HG02623 (cell line): ENCODE measurements around the gene SLC27A1.
"Not testable (repeated sequence)": the region's sequence is repeated elsewhere in the genome, so short reads cannot be mapped to it uniquely, and the experiment has no call there.

Source experiments
- ATAC-seq: cut with Tn5 transposase; IDR thresholded peaks from one replicate; pipeline ENCODE4 v1.9.1; 2021; ENCODE audit warnings: moderate library complexity; ENCODE audit not compliant: unreplicated experiment

Gene SLC27A1

DNA sequence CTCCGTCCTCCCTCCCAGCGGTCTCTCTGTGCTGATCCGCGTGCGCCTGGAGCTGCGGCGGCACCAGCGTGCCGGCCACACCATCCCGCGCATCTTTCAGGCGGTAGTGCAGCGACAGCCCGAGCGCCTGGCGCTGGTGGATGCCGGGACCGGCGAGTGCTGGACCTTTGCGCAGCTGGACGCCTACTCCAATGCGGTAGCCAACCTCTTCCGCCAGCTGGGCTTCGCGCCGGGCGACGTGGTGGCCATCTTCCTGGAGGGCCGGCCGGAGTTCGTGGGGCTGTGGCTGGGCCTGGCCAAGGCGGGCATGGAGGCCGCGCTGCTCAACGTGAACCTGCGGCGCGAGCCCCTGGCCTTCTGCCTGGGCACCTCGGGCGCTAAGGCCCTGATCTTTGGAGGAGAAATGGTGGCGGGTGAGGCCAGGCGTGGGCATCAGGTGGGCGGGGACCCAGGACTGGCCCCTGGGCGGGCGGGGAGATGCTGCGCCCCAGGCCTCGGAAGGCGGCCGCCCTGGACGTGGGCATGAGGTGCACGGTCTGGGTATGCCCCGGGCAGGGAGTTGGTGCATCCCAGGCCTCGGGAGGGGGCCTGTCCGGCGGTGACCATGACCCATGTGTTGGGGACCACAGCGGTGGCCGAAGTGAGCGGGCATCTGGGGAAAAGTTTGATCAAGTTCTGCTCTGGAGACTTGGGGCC lies 16.4 kb downstream of the SLC27A1 start:
- no peak for ATAC-seq

DNA sequence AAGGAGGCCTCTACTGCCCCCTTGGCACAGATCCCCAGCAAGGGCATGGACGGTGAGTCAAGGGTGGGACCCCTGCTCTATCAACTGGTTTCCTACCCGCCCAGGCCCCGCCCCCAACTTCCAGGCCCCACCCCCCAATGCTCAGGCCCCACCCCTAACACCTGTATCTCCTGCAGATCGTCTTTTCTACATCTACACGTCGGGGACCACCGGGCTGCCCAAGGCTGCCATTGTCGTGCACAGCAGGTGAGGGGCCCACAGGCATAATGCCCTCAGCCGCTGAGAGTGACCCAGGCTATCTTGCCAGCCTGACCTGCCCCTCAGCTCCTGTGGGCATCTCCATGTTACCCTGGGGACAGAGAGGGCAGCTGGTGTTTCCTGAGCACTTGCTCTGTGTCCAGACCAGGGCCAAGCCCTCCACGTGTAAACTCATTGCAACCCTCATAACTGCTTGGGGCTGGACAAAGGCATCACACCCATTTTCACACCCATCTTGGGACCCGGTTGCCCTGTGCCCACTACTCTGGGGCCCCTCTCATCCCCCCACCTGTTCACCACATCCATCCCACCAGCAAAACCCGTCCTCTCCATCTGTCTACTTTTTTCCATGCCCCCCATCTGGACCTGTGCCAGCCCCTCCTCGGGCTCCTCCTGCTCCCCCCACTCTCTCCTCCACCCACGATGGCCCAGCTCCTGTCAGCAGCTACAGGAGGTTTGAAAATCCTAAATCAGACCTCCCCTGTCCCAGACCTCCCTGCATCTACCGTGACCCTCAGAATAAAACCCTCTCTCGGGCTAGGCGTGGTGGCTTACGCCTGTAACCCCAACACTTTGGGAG lies 17.2 kb downstream of the SLC27A1 start:
- no peak for ATAC-seq

DNA sequence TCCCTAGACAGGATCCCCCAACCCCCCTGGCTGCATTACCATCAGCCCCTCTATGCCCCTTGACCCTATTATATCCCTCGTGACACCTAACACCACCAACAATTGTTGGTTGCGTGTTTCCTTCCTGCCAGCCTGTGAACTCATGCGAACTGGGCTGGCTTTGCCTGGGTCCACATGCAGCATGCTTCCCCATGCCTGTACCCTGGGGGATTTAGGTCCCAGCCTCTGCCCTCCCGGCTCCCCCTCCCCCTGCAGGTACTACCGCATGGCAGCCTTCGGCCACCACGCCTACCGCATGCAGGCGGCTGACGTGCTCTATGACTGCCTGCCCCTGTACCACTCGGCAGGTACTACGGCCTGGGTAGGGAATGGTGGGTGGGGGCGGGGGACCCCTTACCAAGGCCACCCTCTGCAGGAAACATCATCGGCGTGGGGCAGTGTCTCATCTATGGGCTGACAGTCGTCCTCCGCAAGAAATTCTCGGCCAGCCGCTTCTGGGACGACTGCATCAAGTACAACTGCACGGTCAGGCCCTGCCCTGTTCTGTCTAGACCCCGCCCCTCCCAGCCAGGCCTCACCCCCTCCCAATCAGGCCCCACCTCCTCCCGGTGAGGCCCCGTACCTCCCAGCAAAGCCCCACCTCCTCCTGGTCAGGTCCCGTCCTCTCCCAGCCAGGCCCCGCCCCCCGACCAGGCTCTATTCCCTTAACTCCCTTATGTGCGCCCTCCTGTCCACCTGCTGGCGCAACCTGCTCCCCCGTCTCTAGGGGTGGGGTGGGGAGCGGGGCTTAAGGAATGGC lies 18.5 kb downstream of the SLC27A1 start:
- ATAC-seq, result no peak

DNA sequence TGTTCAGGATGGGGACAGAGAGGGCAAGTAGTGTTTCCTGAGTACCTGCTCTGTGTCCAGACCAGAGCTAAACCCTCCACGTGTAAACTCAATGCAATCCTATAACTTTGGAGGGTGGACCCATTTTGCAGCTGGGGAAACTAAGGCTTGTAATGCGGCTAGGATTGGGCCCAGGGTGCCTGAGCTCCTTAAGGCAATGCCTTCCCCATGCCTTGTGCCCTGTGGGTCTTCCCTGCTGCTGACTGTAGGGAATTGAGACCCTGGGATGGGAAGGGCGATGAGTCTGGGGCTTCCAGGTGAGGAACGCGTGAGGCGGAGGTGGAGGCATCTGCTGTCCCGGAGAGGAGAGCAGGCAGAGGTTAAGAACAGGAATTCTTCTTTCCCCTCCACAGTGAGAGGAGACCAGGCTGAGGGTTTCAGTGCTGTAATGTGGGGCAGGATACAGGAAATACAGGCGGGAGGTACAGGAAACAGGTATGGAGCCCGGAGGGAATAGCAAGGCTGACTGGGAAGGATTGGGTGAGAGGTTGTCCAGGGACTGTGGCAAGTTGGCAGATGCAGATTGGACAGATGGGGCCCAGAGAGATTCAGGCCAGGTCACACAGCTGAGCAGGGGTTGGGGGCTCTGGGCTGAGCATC lies 19.2 kb downstream of the SLC27A1 start:
- ATAC-seq, result no peak

DNA sequence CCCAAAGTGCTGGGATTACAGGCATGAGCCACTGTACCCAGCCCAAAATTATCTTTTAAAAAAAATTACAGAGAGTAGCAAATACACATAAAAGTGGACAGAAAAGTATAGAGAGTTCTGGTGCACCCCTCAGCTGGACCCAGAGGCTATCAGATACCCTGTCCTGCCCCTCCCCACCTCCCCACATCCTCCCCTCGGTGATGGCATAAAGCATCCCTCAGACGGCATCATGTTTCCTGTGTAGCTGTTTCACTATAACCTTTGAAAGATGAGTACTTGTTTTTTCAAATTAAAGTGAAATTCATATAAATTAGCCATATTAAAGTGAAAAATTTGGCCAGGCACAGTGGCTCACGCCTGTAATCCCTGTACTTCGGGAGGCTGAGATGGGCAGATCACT lies 20.1 kb downstream of the SLC27A1 start:
- ATAC-seq, result no peak

DNA sequence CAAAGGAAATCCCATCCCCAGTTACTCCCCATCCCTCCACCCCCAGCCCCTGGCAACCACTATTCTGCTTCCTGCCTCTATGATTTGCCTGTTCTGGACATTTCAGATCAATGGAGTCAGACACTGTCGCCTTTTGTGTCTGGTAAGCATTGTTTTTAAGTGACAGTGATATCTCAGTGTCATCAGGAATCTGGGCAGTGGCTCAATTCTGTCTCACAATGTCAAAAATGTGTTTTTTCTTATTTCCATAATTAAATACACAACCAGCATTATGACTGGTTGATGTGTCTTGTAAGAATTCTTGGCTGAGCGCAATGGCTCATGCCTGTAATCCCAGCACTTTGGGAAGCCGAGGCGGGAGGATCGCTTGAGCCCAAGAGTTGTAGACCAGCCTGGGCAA lies 21.0 kb downstream of the SLC27A1 start:
- ATAC-seq, result no peak

DNA sequence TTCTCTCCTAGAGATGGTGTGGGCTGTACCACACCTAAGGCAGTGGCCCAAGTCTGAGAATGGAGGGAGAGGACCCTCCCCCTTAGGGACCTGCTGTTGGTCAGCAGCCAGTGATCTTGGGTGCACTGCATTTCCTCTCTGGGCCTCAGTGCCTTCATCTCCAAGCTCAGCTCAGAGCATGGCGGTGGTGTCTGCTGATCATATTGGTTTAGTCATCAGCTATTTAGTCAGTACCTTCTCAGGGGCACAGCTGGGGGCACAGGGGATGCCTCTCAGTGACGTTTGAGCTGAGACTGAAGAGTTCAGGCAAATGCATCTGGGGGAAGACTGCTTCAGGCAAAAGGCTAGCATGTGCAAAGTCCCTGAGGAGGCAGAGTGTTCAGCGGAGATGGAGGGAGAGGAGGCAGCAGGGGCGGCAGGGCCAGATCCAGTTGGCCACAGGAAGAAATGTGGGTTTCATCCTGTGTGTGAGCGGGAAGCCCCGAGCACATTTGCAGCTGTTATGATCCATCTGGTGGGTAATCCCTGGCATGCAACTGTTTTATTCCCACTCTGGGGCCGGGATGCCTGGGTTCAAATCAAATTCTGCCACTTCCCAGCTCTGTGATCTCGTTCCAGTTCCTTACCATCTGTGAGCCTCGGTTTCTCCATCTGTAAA lies 25.4 kb downstream of the SLC27A1 start:
- no peak for ATAC-seq

DNA sequence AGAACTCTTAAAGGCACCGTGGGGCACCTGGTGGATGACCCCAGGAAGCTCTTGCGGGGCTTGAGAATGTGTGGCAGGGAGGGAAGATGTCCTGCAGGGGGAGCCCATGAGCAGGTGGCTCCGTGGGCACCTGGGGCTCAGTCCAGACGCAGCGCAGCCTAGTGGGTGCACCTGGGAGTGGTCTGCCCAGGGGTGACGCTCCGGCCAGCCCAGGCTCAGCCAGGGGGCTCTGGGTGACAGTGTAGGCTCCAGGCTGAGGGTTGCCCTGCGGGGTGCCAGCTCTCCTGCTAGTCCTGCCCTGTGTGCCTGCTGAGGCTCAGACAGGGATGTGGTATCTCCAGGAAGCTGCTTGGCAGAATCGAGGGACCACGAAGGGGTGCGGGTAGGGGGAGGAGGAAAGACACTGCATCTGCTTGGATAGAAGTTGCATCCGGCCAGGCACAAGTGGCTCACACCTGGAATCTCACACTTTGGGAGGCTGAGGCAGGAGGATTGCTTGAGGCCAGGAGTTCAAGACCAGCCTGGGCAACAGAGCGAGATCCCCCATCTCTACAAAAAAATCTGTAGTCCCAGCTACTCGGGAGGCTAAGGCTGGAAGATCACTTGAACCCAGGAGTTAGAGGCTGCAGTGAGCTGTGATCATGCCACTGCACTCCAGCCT lies 26.1 kb downstream of the SLC27A1 start:
- ATAC-seq, result peak; percentile 57

DNA sequence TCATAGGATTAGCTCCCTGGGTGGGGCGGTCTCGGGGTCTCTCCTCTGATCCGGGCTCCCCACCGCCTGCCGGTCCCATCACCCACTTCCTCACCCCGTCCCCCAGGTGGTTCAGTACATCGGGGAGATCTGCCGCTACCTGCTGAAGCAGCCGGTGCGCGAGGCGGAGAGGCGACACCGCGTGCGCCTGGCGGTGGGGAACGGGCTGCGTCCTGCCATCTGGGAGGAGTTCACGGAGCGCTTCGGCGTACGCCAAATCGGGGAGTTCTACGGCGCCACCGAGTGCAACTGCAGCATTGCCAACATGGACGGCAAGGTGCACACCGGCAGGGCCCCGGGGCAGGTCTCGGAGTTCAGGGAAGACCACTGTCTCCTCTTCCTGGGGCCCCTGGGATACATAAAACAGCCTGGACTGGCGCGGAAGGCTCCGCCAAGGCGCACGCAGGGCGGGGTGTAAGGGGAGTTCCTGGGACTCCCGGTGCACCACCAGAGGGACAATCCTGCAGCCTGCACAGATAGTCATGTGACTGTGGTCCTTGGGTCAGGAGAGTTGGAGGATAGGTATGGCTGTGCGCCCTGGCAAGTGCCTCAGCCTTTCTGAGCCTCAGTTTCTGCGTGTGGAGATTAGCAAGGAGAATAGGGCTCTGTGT lies 26.9 kb downstream of the SLC27A1 start:
- ATAC-seq, result no peak

DNA sequence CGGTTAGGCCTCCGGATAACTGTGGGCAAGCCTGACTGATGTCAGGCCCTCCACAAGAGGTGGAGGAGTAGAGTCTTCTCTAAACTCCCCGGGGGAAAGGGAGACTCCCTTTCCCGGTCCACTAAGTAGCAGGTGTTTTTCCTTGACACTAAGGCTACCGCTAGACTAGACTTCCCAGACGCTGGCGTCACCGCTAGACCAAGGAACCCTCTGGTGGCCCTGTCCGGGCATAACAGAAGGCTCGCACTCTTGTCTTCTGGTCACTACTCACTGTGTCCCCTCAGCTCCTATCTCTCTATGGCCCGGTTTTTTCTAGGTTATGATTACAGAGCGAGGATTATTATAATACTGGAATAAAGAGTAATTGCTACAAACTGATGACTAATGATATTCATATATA lies 28.7 kb downstream of the SLC27A1 start:
- not testable (repeated sequence) for ATAC-seq

DNA sequence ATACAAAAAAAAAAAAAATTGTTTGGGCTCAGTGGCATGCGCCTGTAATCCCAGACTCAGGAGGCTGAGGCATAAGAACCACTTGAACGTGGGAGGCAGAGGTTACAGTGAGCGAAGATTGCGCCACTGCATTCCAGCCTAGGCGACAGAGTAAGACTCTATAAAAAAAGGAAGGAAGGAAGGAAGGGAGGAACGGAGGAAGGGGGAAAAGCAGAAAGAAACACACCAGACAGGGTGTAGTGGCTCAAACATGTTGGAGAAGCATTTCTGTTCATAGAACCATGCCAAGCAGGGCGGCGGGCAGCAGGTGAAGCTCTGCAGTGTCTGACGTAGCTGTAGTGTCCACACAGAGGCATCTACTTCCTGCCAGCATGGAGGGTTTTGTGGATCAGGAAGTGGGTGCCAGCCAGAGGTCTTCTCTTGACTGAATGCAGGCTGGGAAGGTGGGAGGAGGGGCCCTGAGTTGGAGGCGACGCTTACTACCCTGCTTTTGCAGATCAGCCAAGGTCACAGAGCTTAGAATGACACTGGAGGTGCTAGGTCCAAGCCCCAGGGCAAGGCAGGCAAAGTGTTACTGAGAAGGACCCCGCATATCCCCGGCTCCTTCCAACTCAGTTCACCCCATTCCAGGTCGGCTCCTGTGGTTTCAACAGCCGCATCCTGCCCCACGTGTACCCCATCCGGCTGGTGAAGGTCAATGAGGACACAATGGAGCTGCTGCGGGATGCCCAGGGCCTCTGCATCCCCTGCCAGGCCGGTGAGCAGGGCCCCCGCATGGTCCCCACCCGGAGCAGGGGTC lies 29.5 kb downstream of the SLC27A1 start:
- ATAC-seq, result no peak

DNA sequence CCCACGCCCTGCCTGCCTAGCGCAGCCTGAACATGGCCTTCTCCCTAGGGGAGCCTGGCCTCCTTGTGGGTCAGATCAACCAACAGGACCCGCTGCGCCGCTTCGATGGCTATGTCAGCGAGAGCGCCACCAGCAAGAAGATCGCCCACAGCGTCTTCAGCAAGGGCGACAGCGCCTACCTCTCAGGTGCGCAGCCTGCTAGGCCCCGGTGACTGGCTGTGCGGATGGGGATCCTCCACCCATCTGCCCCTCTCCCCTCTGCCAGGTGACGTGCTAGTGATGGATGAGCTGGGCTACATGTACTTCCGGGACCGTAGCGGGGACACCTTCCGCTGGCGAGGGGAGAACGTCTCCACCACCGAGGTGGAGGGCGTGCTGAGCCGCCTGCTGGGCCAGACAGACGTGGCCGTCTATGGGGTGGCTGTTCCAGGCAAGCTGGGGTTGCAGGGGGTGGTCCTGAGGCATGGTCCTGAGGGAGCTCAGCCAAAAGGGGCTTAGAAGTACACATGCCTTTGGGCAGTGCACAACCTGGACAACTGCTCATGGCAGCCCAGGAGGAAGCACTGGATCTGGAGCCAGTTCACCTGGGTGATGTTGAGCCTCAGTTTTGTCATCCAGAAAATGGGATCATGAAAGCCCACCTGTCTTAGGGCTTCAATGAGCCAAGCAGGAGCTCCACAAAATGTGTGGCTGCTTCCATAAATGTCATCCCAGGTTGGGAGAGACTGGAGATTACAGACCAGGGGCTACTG lies 30.3 kb downstream of the SLC27A1 start:
- no peak for ATAC-seq

DNA sequence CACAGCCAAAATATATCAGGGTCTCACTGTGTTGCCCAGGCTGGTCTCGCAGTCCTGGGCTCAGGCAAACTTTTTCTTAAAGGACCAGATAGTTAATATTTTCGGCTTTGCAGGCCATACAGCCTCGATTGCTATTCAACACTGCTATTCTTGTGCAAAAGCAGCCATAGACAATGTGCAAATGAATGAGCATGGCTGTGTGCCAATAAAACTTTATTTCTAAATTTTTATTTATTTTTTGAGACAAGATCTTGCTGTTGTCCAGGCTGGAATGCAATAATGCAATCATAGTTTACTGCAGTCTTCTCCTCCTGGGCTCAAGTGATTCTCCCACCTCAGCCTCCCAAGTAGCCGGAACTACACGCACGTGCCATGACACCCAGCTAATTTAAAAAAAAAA lies 32.9 kb downstream of the SLC27A1 start:
- ATAC-seq, result no peak

DNA sequence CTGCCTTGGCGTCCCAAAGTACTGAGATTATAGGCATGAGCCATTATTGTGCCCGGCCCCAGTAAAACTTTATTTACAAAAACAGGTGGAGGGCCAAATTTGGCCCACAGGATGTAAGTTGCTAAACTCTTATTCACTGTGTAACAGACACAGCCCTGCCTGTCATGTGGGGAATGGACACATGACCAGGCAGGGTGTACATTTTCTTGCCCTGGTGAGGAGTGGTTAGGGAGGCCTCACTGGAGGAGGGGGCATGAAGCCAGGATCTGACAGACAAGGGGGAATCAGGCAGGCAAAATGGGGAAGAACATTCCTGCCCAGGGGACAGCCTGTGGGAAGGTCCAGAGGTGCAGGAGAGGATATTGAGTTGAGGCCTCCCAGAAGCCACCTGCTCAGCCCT lies 33.7 kb downstream of the SLC27A1 start:
- ATAC-seq, result no peak

DNA sequence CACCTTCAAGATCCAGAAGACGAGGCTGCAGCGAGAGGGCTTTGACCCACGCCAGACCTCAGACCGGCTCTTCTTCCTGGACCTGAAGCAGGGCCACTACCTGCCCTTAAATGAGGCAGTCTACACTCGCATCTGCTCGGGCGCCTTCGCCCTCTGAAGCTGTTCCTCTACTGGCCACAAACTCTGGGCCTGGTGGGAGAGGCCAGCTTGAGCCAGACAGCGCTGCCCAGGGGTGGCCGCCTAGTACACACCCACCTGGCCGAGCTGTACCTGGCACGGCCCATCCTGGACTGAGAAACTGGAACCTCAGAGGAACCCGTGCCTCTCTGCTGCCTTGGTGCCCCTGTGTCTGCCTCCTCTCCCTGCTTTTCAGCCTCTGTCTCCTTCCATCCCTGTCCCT lies 34.1 kb downstream of the SLC27A1 start:
- ATAC-seq, result no peak

DNA sequence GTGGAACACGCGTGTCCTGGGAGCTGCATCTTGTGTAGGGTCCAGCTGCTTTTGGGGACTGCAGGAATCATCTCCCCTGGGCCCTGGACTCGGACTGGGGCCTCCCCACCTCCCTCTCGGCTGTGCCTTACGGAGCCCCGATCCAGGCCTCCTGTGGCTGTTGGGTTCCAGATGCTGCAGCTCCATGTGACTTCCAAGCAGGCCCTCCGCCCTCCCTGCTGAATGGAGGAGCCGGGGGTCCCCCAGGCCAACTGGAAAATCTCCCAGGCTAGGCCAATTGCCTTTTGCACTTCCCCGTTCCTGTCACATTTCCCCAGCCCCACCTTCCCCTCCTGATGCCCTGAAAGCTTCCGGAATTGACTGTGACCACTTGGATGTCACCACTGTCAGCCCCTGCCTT lies 34.9 kb downstream of the SLC27A1 start:
- ATAC-seq, result no peak

DNA sequence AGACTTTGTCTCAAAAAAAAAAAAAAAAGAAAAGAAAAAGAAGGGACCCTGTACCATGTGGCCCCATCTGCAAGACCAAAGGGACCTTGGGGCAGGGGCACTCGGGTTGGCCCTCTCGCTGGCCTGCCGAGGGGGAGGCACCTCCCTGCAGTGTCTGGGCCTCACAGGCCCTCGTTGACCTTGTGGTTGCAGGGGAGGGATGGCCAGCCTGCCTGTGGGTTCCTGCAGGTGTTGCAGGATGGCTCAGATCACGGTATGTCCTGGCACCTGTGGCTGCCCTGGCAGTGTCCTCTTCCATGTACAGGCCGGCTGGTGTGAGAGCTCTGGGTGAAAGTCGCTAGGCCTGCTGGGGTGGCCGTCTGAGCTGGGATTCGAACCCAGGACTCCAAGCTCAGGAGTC lies 36.4 kb downstream of the SLC27A1 start:
- ATAC-seq, result no peak

DNA sequence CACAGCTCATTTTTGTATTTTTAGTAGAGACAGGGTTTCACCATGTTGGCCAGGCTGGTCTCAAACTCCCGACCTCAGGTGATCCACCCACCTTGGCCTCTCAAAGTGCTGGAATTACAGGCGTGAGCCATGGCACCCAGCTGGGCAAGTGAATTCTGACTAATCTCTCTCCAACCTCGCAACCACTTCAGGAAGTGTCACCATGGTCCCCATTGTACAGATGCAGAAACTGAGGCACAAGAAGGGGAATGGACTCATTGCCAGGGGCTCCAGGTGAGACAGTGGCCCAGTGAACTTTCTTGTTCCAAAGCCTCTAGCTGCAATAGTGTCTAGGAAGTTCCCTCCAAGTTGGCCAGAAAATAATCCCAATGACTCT lies 38.2 kb downstream of the SLC27A1 start:
- ATAC-seq, result not testable (repeated sequence)
